ENCODE results near the gene PAX7.

The PAX7 gene

DNA sequence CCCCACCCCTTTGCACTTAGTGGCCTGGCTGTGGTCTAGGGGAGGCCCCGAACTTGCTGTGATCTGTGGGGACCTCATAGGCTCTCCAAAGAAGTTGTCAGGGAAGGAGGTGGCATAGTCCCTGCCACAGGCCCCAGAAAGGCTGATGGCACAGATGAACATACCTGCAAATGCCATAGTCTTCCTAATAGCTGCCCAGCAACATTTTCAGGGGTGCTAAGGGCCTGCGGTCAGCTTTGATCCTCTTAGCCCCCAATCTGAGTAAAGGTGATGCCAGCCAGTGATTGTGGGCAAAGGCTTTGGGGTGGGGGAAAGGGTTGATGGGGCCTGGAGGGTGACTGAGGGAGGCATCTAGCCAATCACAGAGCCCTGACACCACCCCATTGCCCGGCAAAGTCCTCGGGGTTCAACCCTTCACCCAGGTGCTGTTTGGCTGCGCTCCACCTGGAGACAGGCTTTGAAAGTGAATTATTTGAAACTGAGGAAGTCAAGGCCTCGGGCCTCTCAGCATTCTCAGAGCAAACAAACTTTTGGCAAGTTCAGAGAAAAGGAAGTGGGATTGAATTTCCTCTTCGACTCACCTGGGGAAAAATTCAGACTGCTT is 35.8 kb downstream of the PAX7 start:
- intact Hi-C loops (cut with DNase I; ENCODE audit: low total_unique reads), result no loop called here
- DNase-seq, result no peak
- H3K9me3 ChIP-seq, result no peaks in the 10 kb centered on the region
- no peak overlapping the region for H3K27ac ChIP-seq
- H3K4me1 ChIP-seq, result no peaks in the 10 kb centered on the region
- H3K27me3 ChIP-seq, result peaks cover 0 to 76% of the 10 kb centered on the region in 2 donors
- TF ChIP-seq, protein P1, sequence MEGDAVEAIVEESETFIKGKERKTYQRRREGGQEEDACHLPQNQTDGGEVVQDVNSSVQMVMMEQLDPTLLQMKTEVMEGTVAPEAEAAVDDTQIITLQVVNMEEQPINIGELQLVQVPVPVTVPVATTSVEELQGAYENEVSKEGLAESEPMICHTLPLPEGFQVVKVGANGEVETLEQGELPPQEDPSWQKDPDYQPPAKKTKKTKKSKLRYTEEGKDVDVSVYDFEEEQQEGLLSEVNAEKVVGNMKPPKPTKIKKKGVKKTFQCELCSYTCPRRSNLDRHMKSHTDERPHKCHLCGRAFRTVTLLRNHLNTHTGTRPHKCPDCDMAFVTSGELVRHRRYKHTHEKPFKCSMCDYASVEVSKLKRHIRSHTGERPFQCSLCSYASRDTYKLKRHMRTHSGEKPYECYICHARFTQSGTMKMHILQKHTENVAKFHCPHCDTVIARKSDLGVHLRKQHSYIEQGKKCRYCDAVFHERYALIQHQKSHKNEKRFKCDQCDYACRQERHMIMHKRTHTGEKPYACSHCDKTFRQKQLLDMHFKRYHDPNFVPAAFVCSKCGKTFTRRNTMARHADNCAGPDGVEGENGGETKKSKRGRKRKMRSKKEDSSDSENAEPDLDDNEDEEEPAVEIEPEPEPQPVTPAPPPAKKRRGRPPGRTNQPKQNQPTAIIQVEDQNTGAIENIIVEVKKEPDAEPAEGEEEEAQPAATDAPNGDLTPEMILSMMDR (IDR thresholded peaks at IDR 0.05), result no peak
- H3K36me3 ChIP-seq, result no peaks in the 10 kb centered on the region
- no peak overlapping the region for H3K4me3 ChIP-seq

DNA sequence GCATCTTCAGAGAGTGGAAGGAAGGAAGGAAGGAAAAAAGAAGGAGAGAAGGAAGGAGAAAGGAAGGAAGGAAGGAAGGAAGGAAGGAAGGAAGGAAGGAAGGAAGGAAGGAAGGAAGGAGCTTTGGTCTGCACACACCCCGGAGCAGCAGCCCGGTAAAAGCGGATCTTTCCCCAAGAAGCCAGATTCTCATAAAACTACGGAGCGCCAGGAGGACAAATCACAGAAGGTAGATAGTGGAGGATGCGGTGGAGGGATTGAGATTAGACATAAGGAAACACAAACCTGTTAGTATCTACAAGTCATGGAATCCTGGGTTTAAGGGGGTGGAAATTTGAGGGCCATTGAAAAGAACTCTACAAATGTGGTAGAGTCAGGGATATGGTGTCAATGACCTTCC is 36.7 kb downstream of the PAX7 start:
- Histone ChIP-seq H3K36me3 (no peaks in the 10 kb centered on the region), H3K4me1 (no peaks in the 10 kb centered on the region), H3K4me3 (no peak overlapping the region), H3K27ac (no peak overlapping the region), H3K27me3 (peaks cover 0 to 76% of the 10 kb centered on the region in 2 donors), H3K9me3 (no peaks in the 10 kb centered on the region)
- intact Hi-C loops (cut with DNase I; ENCODE audit: low total_unique reads), result no loop called here
- no peak for DNase-seq
- TF ChIP-seq, protein P1 (IDR thresholded peaks at IDR 0.05), result no peak

DNA sequence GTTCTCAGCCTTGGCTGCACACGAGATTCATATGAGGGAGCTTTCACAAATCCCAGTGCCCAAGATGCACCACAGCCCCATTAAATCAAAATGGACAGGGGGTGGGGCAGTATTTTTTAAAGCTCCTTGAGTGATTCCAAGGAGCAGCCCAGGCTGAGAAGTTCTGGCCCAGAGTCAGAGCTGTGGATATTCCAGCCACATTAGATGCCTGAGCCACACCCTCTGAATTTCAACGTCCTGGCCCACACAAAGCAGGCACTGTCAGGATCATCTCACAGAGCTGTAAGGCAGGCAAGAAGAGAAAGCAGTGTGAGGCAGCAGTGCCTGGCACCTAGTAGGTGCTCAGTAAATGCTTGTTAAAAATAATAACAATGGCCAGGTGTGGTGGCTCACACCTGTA is 37.4 kb downstream of the PAX7 start:
- Histone ChIP-seq H3K4me3 (no peak overlapping the region), H3K27me3 (peaks cover 0 to 76% of the 10 kb centered on the region in 2 donors), H3K27ac (no peak overlapping the region), H3K4me1 (no peaks in the 10 kb centered on the region), H3K9me3 (no peaks in the 10 kb centered on the region), H3K36me3 (no peaks in the 10 kb centered on the region)
- DNase-seq, result no peak
- TF ChIP-seq, protein P1 (IDR thresholded peaks at IDR 0.05), result no peak
- intact Hi-C loops (cut with DNase I; ENCODE audit: low total_unique reads), result no loop called here

DNA sequence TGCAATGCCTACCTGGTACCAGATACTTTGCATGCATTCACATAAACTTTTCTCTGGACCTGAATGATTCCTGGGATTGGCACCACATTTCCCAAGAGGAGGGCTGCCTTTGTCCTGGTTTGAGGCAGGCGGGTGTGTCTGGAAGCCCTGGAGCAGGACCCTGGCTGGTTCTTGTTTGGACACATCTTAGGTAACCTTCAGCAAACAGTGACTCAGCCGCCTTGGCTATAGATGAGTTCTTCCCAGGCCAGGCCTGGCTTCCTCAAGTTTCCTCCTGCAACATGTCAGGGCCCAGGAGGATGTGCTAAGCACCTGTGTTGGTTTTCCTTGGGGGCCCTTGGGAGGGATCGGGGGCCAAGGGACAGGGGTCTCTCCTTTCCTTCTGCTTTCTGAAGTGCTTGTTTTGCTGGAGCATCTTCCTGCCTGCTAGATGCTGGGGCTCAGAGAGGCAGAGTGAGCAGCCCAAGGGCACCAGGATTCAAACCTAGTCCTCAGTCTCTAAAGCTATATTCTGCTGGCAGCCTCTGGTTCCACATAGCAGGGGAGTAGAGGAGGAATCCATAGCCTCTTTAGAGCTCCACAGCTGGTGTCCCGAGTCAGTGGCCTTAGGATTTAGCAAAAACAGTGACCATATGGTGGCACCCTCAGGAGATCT is 38.2 kb downstream of the PAX7 start:
- DNase-seq, result no peak
- H3K4me3 ChIP-seq, result no peak overlapping the region

GRCh38 chr1:18670121-18670867 is 39.6 kb downstream of the PAX7 start:
- Histone ChIP-seq H3K4me3 (no peak overlapping the region), H3K27me3 (peaks cover 0 to 75% of the 10 kb centered on the region in 2 donors), H3K36me3 (no peaks in the 10 kb centered on the region), H3K9me3 (no peaks in the 10 kb centered on the region), H3K4me1 (no peaks in the 10 kb centered on the region), H3K27ac (no peak overlapping the region)
- TF ChIP-seq, protein P1 (IDR thresholded peaks at IDR 0.05), result no peak
- DNase-seq, result no peak
- intact Hi-C loops (cut with DNase I; ENCODE audit: low total_unique reads), result no loop called here

More for the DNA sequence above, 38.2 kb downstream of the PAX7 start:
- TF ChIP-seq, protein P1 (IDR thresholded peaks at IDR 0.05), result no peak
- intact Hi-C loops (cut with DNase I; ENCODE audit: low total_unique reads), result no loop called here
- peaks cover 0 to 75% of the 10 kb centered on the region in 2 donors for H3K27me3 ChIP-seq
- H3K27ac ChIP-seq, result no peak overlapping the region
- no peaks in the 10 kb centered on the region for H3K9me3 ChIP-seq
- no peaks in the 10 kb centered on the region for H3K4me1 ChIP-seq
- H3K36me3 ChIP-seq, result no peaks in the 10 kb centered on the region
